HepG2 (cell line): Measurements from ENCODE around the gene UBC. TPM values are rescaled to one million over a fixed set of nuclear protein-coding genes. Genes with fewer than 3 reads are reported as not detected.
A peak's percentile ranks its signal among the peaks of the same experiment; 100 is the strongest.

Experiments
- ATAC-seq: fragments of 200-7000 bp; cut with Tn5 transposase; 3 replicates; pipeline ENCODE4 v1.9.1; 2020; ENCODE audit warnings: mild to moderate bottlenecking, moderate library complexity
- BruUV-seq: library from RNA; stranded (reverse); fragments of 400-500 nt; replicated peaks from 2 replicates; lab custom pipeline; 2021; lab: Mats Ljungman, UMichigan
- CTCF ChIA-PET: fragments of 300-600 bp; formaldehyde crosslinking; extraction: SDS; loops from one replicate; lab custom pipeline; 2021; ENCODE audit warnings: low total read pairs, inconsistent platforms, low intra/inter-chr PET ratio; lab: Yijun Ruan, JAX
- POLR2A ChIA-PET: fragments of 350-600 bp; sonication (Branson Sonifier 250); formaldehyde crosslinking; loops from one replicate; lab custom pipeline; 2020; ENCODE audit warnings: antibody characterized with exemption, inconsistent platforms; lab: Yijun Ruan, JAX
- DNase-seq: peaks from one replicate; pipeline ENCODE4 v3.0.0-alpha.2; 2015; ENCODE audit warnings: low spot score
- FAIRE-seq: peaks from 3 replicates; lab custom pipeline; 2011; peaks lifted over from hg19 to GRCh38; lab: Jason Lieb, UNC
- H2AFZ ChIP-seq: one replicate; pipeline ENCODE4 v1.6.1; 2011; ENCODE audit warnings: low read length, inconsistent platforms
- H3K27ac ChIP-seq: fragments of 300-600 bp; 3 replicates; pipeline ENCODE4 v1.8.0; 2011; ENCODE audit warnings: mixed run types, mild to moderate bottlenecking, mixed read lengths, low read length, inconsistent platforms; ENCODE audit not compliant: insufficient read depth; ENCODE audit errors: extremely low read length
- H3K27me3 ChIP-seq, 2 experiments: fragments of 200-600 bp in 1 of 2; 2 replicates in 1 of 2; 3 replicates in 1 of 2; pipeline versions ENCODE4 v1.6.0 to v1.8.0; 2011; ENCODE audit warnings: low read length in 2 of 2, mild to moderate bottlenecking in 2 of 2, moderate library complexity in 2 of 2, inconsistent platforms in 1 of 2; ENCODE audit not compliant: insufficient read depth in 2 of 2, control insufficient read depth in 1 of 2
- H3K36me3 ChIP-seq, 2 experiments: fragments of 200-600 bp in 1 of 2; replicated peaks in 1 of 2; 2 replicates in 1 of 2; 3 replicates in 1 of 2; pipeline versions ENCODE4 v1.5.1 to v1.8.0; 2011; ENCODE audit warnings: low read length in 2 of 2, inconsistent platforms in 1 of 2; ENCODE audit not compliant: insufficient read depth in 2 of 2, control insufficient read depth in 1 of 2
- H3K4me1 ChIP-seq: 2 replicates; pipeline ENCODE4 v1.5.1; 2012; ENCODE audit warnings: low read length, inconsistent platforms; ENCODE audit not compliant: insufficient read depth
- H3K4me2 ChIP-seq: 2 replicates; pipeline ENCODE4 v1.6.0; 2011; ENCODE audit warnings: low read depth, low read length, inconsistent platforms
- H3K4me3 ChIP-seq, 3 experiments: fragments of 200-600 bp in 1 of 3; sonication (generic), shearing (Covaris generic) in 1 of 3; replicated peaks in 1 of 3; 2 replicates each; pipeline ENCODE4 v1.5.1; 2011 to 2016; ENCODE audit warnings: low read length in 3 of 3, inconsistent platforms in 2 of 3, low read depth in 2 of 3, mild to moderate bottlenecking in 2 of 3, control low read depth in 1 of 3, mixed read lengths in 1 of 3; ENCODE audit not compliant: insufficient read depth in 1 of 3
- H3K79me2 ChIP-seq: one replicate; pipeline ENCODE4 v1.6.1; 2011; ENCODE audit warnings: low read length, inconsistent platforms; ENCODE audit not compliant: insufficient read depth
- H3K9ac ChIP-seq: 2 replicates; pipeline ENCODE4 v1.6.0; 2011; ENCODE audit warnings: mild to moderate bottlenecking, low read depth, low read length, inconsistent platforms; ENCODE audit not compliant: insufficient read depth
- H3K9me3 ChIP-seq: 2 replicates; pipeline ENCODE4 v1.5.1; 2012; ENCODE audit warnings: mild to moderate bottlenecking, low read length
- H4K20me1 ChIP-seq: 2 replicates; pipeline ENCODE4 v1.6.0; 2011; ENCODE audit warnings: inconsistent platforms, mild to moderate bottlenecking, low read length, moderate library complexity; ENCODE audit not compliant: insufficient read depth
- BORCS8-MEF2B ChIP-seq: sonication (generic); formaldehyde crosslinking; IDR thresholded peaks from 2 replicates; pipeline ENCODE4 v1.8.0; 2022; ENCODE audit warnings: mild to moderate bottlenecking, missing genetic modification reagents
- MYC ChIP-seq: sonication (generic); formaldehyde crosslinking; IDR thresholded peaks from 2 replicates; pipeline ENCODE4 v1.9.0; 2021; ENCODE audit warnings: missing genetic modification reagents, borderline replicate concordance
- SMAD1 ChIP-seq: sonication (generic); formaldehyde crosslinking; IDR thresholded peaks from 2 replicates; pipeline ENCODE4 v1.4.0; 2020; ENCODE audit warnings: missing genetic modification reagents, low read depth, mild to moderate bottlenecking, borderline replicate concordance
- SOX6 ChIP-seq, 2 experiments: fragments of 450-650 bp in 1 of 2; sonication (generic) in 1 of 2; formaldehyde crosslinking in 1 of 2; IDR thresholded peaks; 2 replicates each; pipeline versions ENCODE4 v1.4.0 to v1.6.1; 2017 to 2020; ENCODE audit warnings: antibody characterized with exemption in 1 of 2, mild to moderate bottlenecking in 1 of 2, missing genetic modification reagents in 1 of 2
- SRSF1 ChIP-seq: fragments of 200-400 bp; formaldehyde crosslinking; optimal IDR thresholded peaks from 2 replicates; pipeline ENCODE3; 2017; ENCODE audit warnings: mild to moderate bottlenecking, low read depth, low read length, moderate library complexity
- SUZ12 ChIP-seq: fragments of 150-350 bp; IDR thresholded peaks from 2 replicates; pipeline ENCODE4 v1.6.1; 2014; ENCODE audit warnings: low read depth, low read length
- TEAD3 ChIP-seq: optimal IDR thresholded peaks from 2 replicates; pipeline ENCODE3; 2016; ENCODE audit warnings: borderline replicate concordance
- TP53 ChIP-seq: sonication (generic); formaldehyde crosslinking; conservative IDR thresholded peaks from 2 replicates; pipeline ENCODE4 v1.4.0; 2020; ENCODE audit warnings: missing genetic modification reagents
- ZNF101 ChIP-seq: sonication (generic); formaldehyde crosslinking; IDR thresholded peaks from 2 replicates; pipeline ENCODE4 v1.4.0; 2020; ENCODE audit warnings: mild to moderate bottlenecking, low read depth, missing genetic modification reagents, borderline replicate concordance
- ZNF446 ChIP-seq: sonication (generic); formaldehyde crosslinking; IDR thresholded peaks from 2 replicates; pipeline ENCODE4 v1.5.0; 2020; ENCODE audit warnings: mild to moderate bottlenecking, missing genetic modification reagents
- ZNF678 ChIP-seq: sonication (generic); formaldehyde crosslinking; IDR thresholded peaks from 2 replicates; pipeline ENCODE4 v1.4.0; 2020; ENCODE audit warnings: mild to moderate bottlenecking, missing genetic modification reagents
- WGBS: methylation state at CpG from one replicate; pipeline ENCODE4 v1.1.6; 2017; ENCODE audit warnings: low lambda C conversion rate; 5-methylcytosine and 5-hydroxymethylcytosine counted together
- in situ Hi-C: cut with HindIII; loops from 2 replicates; pipeline ENCODE4 v1.10.0; 2017; ENCODE audit warnings: low pct_unique_long_range_greater_than_20kb; ENCODE audit not compliant: extremely low pct_ligation_motif_present
- intact Hi-C: fragments of 100-400 bp; cut with micrococcal nuclease; formaldehyde crosslinking; loops from one replicate; pipeline ENCODE4 v1.10.0; 2022; ENCODE audit not compliant: unreplicated experiment
- polyA plus RNA-seq, 8 experiments: library from polyadenylated mRNA; depleted of rRNA in 3 of 8; stranded (reverse) in 7 of 8; unstranded in 1 of 8; fragments of >200 nt; fragmentation: Illumina TruSeq in 4 of 8; extraction: Trizol in 4 of 8; gene quantifications; 2 replicates each; pipeline versions ENCODE4 v1.2.1 to v1.2.3, GENCODE V29; 2011 to 2016; ENCODE audit warnings: low read depth in 4 of 8, missing spikeins in 1 of 8, mixed read lengths in 1 of 8; ENCODE audit not compliant: insufficient read depth in 1 of 8
- total RNA-seq, 5 experiments: library from RNA; depleted of rRNA; stranded (reverse); fragments of >200 nt; fragmentation: Illumina TruSeq; extraction: Trizol; gene quantifications; 2 replicates each; pipeline ENCODE4 v1.2.3, GENCODE V29; 2016; ENCODE audit warnings: low read depth in 1 of 5
- TF ChIP-seq, protein P1 (sequence below): sonication (generic); formaldehyde crosslinking; IDR thresholded peaks from 2 replicates; pipeline ENCODE4 v1.9.0; 2022; ENCODE audit warnings: missing genetic modification reagents, mild to moderate bottlenecking, borderline replicate concordance
- TF ChIP-seq, protein P2 (sequence below): sonication (generic); IDR thresholded peaks from 2 replicates; pipeline ENCODE4 v1.6.1; 2016; ENCODE audit warnings: low read depth, borderline replicate concordance
- TF ChIP-seq, protein P3 (sequence below): sonication (generic); formaldehyde crosslinking; IDR thresholded peaks from 2 replicates; pipeline ENCODE4 v1.4.0; 2020; ENCODE audit warnings: mild to moderate bottlenecking, missing genetic modification reagents

The UBC gene
- total and polyA plus RNA-seq, 2 of the 13 experiments (the other 11 are each of a cell fraction or from before 2014, with no cell fraction given): 805 to 1,432 TPM

- H3K9ac ChIP-seq: peak overlapping the region; percentile 89
- DNase-seq (no peak), FAIRE-seq (peak; percentile 78), ATAC-seq (peak; percentile 60)
- H2AFZ ChIP-seq: no peak overlapping the region
- H3K27ac ChIP-seq: peak overlapping the region; percentile 72
- peak overlapping the region; percentile 76 to 94 (median 85) for H3K4me3 ChIP-seq
- no peaks in the 10 kb centered on the region for H3K9me3 ChIP-seq
- ChIA-PET CTCF (interaction anchor here (2.0 to 2.9 kb wide), 2 partner anchors 36 to 44 kb away, joined by 7 to 18 read pairs; no protein-coding TSS in a partner anchor), POLR2A (interaction anchor here (0.9 to 3.3 kb wide), 11 partner anchors 8 to 88 kb away, joined by 3 to 16 read pairs (median 4); partner anchors contain the start of gene UBC)
- H3K36me3 ChIP-seq: peaks cover 6 to 22% of the 10 kb centered on the region in 2 experiments; a peak in 4 of 5 replicates
- in situ Hi-C loops (no loop called here), intact Hi-C loops (loop anchor here (2.0 to 5.0 kb wide), 2 partner anchors 36 to 41 kb away; no protein-coding TSS in a partner anchor)
- no peaks in the 10 kb centered on the region; a peak in 1 of 5 replicates for H3K27me3 ChIP-seq
- peak overlapping the region; percentile 92 for H3K4me2 ChIP-seq
- peaks cover 76% of the 10 kb centered on the region for H3K4me1 ChIP-seq
- H4K20me1 ChIP-seq: peaks cover 3% of the 10 kb centered on the region; the same call in 1 of the 2 replicates
- no TSS peak for BruUV-seq
- peaks cover 52% of the 10 kb centered on the region for H3K79me2 ChIP-seq
- 0% methylated on average over 4 of the region's 22 CpGs for WGBS
- TF ChIP-seq TP53 (no peak), ZNF101 (CRISPR knock-in tag) (no peak), SUZ12 (no peak), ZNF446 (CRISPR knock-in tag) (peak; percentile 37; the same call in 1 of the 2 replicates), TEAD3 (CRISPR knock-in tag) (peak; percentile 23), SMAD1 (CRISPR knock-in tag) (0 out of 2 replicates have a peak, but pooled peaks have one; percentile 36), MYC (CRISPR knock-in tag) (peak; percentile 57), SRSF1 (peak; percentile 6), ZNF678 (CRISPR knock-in tag) (0 out of 2 replicates have a peak, but pooled peaks have one; percentile 28), SOX6 (IDR thresholded peaks at IDR 0.05) (no peak), SOX6 (CRISPR knock-in tag; IDR thresholded peaks at IDR 0.05) (0 out of 2 replicates have a peak, but pooled peaks have one; percentile 30), BORCS8-MEF2B (CRISPR knock-in tag) (peak; percentile 42; the same call in 1 of the 2 replicates)
- TF ChIP-seq, protein P1, sequence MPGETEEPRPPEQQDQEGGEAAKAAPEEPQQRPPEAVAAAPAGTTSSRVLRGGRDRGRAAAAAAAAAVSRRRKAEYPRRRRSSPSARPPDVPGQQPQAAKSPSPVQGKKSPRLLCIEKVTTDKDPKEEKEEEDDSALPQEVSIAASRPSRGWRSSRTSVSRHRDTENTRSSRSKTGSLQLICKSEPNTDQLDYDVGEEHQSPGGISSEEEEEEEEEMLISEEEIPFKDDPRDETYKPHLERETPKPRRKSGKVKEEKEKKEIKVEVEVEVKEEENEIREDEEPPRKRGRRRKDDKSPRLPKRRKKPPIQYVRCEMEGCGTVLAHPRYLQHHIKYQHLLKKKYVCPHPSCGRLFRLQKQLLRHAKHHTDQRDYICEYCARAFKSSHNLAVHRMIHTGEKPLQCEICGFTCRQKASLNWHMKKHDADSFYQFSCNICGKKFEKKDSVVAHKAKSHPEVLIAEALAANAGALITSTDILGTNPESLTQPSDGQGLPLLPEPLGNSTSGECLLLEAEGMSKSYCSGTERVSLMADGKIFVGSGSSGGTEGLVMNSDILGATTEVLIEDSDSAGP (CRISPR knock-in tag): peak; percentile 33; the same call in 1 of the 2 replicates
- TF ChIP-seq, protein P2, sequence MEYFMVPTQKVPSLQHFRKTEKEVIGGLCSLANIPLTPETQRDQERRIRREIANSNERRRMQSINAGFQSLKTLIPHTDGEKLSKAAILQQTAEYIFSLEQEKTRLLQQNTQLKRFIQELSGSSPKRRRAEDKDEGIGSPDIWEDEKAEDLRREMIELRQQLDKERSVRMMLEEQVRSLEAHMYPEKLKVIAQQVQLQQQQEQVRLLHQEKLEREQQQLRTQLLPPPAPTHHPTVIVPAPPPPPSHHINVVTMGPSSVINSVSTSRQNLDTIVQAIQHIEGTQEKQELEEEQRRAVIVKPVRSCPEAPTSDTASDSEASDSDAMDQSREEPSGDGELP: peak; percentile 87
- TF ChIP-seq, protein P3, sequence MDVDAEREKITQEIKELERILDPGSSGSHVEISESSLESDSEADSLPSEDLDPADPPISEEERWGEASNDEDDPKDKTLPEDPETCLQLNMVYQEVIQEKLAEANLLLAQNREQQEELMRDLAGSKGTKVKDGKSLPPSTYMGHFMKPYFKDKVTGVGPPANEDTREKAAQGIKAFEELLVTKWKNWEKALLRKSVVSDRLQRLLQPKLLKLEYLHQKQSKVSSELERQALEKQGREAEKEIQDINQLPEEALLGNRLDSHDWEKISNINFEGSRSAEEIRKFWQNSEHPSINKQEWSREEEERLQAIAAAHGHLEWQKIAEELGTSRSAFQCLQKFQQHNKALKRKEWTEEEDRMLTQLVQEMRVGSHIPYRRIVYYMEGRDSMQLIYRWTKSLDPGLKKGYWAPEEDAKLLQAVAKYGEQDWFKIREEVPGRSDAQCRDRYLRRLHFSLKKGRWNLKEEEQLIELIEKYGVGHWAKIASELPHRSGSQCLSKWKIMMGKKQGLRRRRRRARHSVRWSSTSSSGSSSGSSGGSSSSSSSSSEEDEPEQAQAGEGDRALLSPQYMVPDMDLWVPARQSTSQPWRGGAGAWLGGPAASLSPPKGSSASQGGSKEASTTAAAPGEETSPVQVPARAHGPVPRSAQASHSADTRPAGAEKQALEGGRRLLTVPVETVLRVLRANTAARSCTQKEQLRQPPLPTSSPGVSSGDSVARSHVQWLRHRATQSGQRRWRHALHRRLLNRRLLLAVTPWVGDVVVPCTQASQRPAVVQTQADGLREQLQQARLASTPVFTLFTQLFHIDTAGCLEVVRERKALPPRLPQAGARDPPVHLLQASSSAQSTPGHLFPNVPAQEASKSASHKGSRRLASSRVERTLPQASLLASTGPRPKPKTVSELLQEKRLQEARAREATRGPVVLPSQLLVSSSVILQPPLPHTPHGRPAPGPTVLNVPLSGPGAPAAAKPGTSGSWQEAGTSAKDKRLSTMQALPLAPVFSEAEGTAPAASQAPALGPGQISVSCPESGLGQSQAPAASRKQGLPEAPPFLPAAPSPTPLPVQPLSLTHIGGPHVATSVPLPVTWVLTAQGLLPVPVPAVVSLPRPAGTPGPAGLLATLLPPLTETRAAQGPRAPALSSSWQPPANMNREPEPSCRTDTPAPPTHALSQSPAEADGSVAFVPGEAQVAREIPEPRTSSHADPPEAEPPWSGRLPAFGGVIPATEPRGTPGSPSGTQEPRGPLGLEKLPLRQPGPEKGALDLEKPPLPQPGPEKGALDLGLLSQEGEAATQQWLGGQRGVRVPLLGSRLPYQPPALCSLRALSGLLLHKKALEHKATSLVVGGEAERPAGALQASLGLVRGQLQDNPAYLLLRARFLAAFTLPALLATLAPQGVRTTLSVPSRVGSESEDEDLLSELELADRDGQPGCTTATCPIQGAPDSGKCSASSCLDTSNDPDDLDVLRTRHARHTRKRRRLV: 0 out of 2 replicates have a peak, but pooled peaks have one; percentile 28
Observed at GRCh38 chr12:124862768-124863415, 51.6 kb downstream of the UBC start.
